NB4 (cell line): ENCODE measurements around the gene KIFAP3.
"Not testable (repeated sequence)": the region's sequence is repeated elsewhere in the genome, so short reads cannot be mapped to it uniquely, and the experiment has no call there.

ENCODE experiments used
- DNase-seq: peaks from one replicate; pipeline ENCODE4 v3.0.0; 2010; ENCODE audit warnings: low read depth
- H3K4me3 ChIP-seq: one replicate; pipeline ENCODE4 v1.5.1; 2011; ENCODE audit warnings: mild to moderate bottlenecking, low read depth, low read length, moderate library complexity
- MYC ChIP-seq: IDR thresholded peaks from 2 replicates; pipeline ENCODE4 v1.6.1; 2011; ENCODE audit warnings: low read depth, low read length
- POLR2A ChIP-seq: IDR thresholded peaks from 2 replicates; pipeline ENCODE4 v1.6.1; 2011; ENCODE audit warnings: mild to moderate bottlenecking; ENCODE audit not compliant: insufficient read length; ENCODE audit errors: extremely low read depth
- TF ChIP-seq, protein P1 (sequence below): IDR thresholded peaks from 2 replicates; pipeline ENCODE4 v1.6.1; 2011; ENCODE audit warnings: low read depth, low read length
- TF ChIP-seq, protein P2 (sequence below): IDR thresholded peaks from one replicate; pipeline ENCODE4 v1.5.1; 2012; ENCODE audit warnings: low read depth, low read length

KIFAP3 gene

GRCh38 chr1:169872906-169873305 lies 201.6 kb downstream of the KIFAP3 start:
- DNase-seq = no peak
- TF ChIP-seq, protein P1, sequence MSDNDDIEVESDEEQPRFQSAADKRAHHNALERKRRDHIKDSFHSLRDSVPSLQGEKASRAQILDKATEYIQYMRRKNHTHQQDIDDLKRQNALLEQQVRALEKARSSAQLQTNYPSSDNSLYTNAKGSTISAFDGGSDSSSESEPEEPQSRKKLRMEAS = no peak
- no peak for TF ChIP-seq MYC
- no peak for TF ChIP-seq POLR2A
- TF ChIP-seq, protein P2, sequence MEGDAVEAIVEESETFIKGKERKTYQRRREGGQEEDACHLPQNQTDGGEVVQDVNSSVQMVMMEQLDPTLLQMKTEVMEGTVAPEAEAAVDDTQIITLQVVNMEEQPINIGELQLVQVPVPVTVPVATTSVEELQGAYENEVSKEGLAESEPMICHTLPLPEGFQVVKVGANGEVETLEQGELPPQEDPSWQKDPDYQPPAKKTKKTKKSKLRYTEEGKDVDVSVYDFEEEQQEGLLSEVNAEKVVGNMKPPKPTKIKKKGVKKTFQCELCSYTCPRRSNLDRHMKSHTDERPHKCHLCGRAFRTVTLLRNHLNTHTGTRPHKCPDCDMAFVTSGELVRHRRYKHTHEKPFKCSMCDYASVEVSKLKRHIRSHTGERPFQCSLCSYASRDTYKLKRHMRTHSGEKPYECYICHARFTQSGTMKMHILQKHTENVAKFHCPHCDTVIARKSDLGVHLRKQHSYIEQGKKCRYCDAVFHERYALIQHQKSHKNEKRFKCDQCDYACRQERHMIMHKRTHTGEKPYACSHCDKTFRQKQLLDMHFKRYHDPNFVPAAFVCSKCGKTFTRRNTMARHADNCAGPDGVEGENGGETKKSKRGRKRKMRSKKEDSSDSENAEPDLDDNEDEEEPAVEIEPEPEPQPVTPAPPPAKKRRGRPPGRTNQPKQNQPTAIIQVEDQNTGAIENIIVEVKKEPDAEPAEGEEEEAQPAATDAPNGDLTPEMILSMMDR = no peak
- H3K4me3 ChIP-seq = no peak overlapping the region

DNA sequence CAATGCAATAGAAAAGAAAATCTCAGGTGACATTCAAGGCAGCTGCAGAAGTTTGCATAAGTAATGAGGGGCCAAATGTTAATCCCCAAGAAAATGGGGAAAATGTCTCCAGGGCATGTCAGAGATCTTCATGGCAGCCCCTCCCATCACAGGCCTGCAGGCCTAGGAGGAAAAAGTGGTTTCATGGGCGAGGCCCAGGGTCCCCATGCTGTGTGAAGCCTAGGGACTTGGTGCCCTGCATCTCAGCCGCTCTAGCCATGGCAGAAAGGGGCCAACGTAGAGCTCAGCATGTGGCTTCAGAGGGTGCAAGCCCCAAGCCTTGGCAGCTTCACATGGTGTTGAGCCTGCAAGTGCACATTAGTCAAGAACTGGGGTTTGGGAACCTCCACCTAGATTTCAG lies 202.5 kb downstream of the KIFAP3 start:
- DNase-seq, H3K4me3 ChIP-seq: not testable (repeated sequence)
